GM12878 (cell line): ENCODE measurements around the gene HDDC2. TPM values are rescaled to one million over a fixed set of nuclear protein-coding genes. Genes with fewer than 3 reads are reported as not detected.

ENCODE experiments used
- ATAC-seq: fragments of 200-7000 bp; cut with Tn5 transposase; 3 replicates; pipeline ENCODE4 v1.9.1; 2020; ENCODE audit warnings: mild to moderate bottlenecking, moderate library complexity
- BruUV-seq: library from RNA; stranded (reverse); fragments of 400-500 nt; replicated peaks from 2 replicates; lab custom pipeline; 2021; lab: Mats Ljungman, UMichigan
- CTCF ChIA-PET: fragments of 300-600 bp; sonication (Branson Sonifier 250); formaldehyde crosslinking; extraction: SDS; loops from one replicate; lab custom pipeline; 2021; ENCODE audit warnings: inconsistent platforms; lab: Yijun Ruan, JAX
- POLR2A ChIA-PET: fragments of 350-600 bp; formaldehyde crosslinking; extraction: SDS; loops from one replicate; lab custom pipeline; 2021; ENCODE audit warnings: inconsistent platforms; lab: Charles Lee
- RAD21 ChIA-PET: fragments of 300-600 bp; sonication (Branson Sonifier 250); formaldehyde crosslinking; loops from one replicate; lab custom pipeline; 2023; ENCODE audit warnings: antibody characterized with exemption; ENCODE audit not compliant: unreplicated experiment; lab: Charles Lee
- SMC1A ChIA-PET: fragments of 300-600 bp; sonication (Branson Sonifier 250); formaldehyde crosslinking; loops from one replicate; lab custom pipeline; 2023; ENCODE audit not compliant: unreplicated experiment, uncharacterized antibody; lab: Charles Lee
- DNase-seq: peaks from one replicate; pipeline ENCODE4 v3.0.0-alpha.2; 2011; ENCODE audit warnings: low read depth, low spot score
- FAIRE-seq: peaks from 3 replicates; lab custom pipeline; 2011; peaks lifted over from hg19 to GRCh38; lab: Jason Lieb, UNC
- H2AFZ ChIP-seq: 2 replicates; pipeline ENCODE4 v1.6.0; 2011; ENCODE audit warnings: low read depth, low read length, control low read depth; ENCODE audit not compliant: control insufficient read depth
- H3K27ac ChIP-seq: 2 replicates; pipeline ENCODE4 v1.5.1; 2011; ENCODE audit warnings: control low read depth; ENCODE audit not compliant: control insufficient read depth, insufficient read depth
- H3K27me3 ChIP-seq, 2 experiments: replicated peaks in 1 of 2; 2 replicates each; pipeline versions ENCODE4 v1.6.0 to v1.6.1; 2011; ENCODE audit warnings: low read length in 1 of 2; ENCODE audit not compliant: control insufficient read depth in 2 of 2, insufficient read depth in 2 of 2
- H3K36me3 ChIP-seq, 2 experiments: 2 replicates each; pipeline ENCODE4 v1.5.1; 2011; ENCODE audit warnings: low read length in 1 of 2; ENCODE audit not compliant: control insufficient read depth in 2 of 2, insufficient read depth in 2 of 2
- H3K4me1 ChIP-seq: 2 replicates; pipeline ENCODE4 v1.6.1; 2011; ENCODE audit warnings: mild to moderate bottlenecking, low read length, moderate library complexity, mixed read lengths; ENCODE audit not compliant: control insufficient read depth, insufficient read depth
- H3K4me2 ChIP-seq: 2 replicates; pipeline ENCODE4 v1.6.0; 2011; ENCODE audit warnings: control low read depth; ENCODE audit not compliant: control insufficient read depth, insufficient read depth
- H3K4me3 ChIP-seq: fragments of 200-600 bp; sonication (generic); 2 replicates; pipeline ENCODE4 v1.5.1; 2016
- H3K79me2 ChIP-seq: 2 replicates; pipeline ENCODE4 v1.6.0; 2011; ENCODE audit warnings: low read length; ENCODE audit not compliant: control insufficient read depth, insufficient read depth
- H3K9ac ChIP-seq: 2 replicates; pipeline ENCODE4 v1.8.0; 2011; ENCODE audit warnings: low read length, control low read depth, mixed read lengths; ENCODE audit not compliant: control insufficient read depth, insufficient read depth
- H3K9me3 ChIP-seq: replicated peaks from 3 replicates; pipeline ENCODE4 v1.5.1; 2011; ENCODE audit warnings: mild to moderate bottlenecking, low read length; ENCODE audit not compliant: control insufficient read depth, insufficient read depth
- H4K20me1 ChIP-seq: 2 replicates; pipeline ENCODE4 v1.6.0; 2011; ENCODE audit not compliant: control insufficient read depth, insufficient read depth
- CEBPZ ChIP-seq: fragments of 150-350 bp; IDR thresholded peaks from 2 replicates; pipeline ENCODE4 v1.6.1; 2016; ENCODE audit warnings: low read depth, low read length
- ESRRA ChIP-seq: IDR thresholded peaks from 2 replicates; pipeline ENCODE4 v1.6.1; 2012; ENCODE audit warnings: mild to moderate bottlenecking, low read length, improper control_type of control experiment
- HDAC2 ChIP-seq: fragments of 200-600 bp; sonication (generic); IDR thresholded peaks from 2 replicates; pipeline ENCODE4 v1.6.1; 2017
- NFYB ChIP-seq: IDR thresholded peaks from 2 replicates; pipeline ENCODE4 v1.6.1; 2011; ENCODE audit warnings: low read depth, mild to moderate bottlenecking, low read length, improper control_type of control experiment, moderate library complexity; ENCODE audit not compliant: insufficient read depth
- POLR2A ChIP-seq: IDR thresholded peaks from 2 replicates; pipeline ENCODE4 v1.6.1; 2011; ENCODE audit warnings: low read depth, mild to moderate bottlenecking, low read length
- SREBF2 ChIP-seq: IDR thresholded peaks from 2 replicates; pipeline ENCODE4 v1.6.1; 2012; ENCODE audit warnings: mild to moderate bottlenecking, low read length
- WGBS: methylation state at CpG from one replicate; pipeline ENCODE4 v1.1.6; 2016; ENCODE audit warnings: low lambda C conversion rate; ENCODE audit not compliant: insufficient replicate concordance, insufficient coverage; ENCODE audit errors: missing lambda C conversion rate; 5-methylcytosine and 5-hydroxymethylcytosine counted together
- in situ Hi-C: fragments of 300-500 bp; cut with MboI; formaldehyde crosslinking; loops from 9 replicates; pipeline ENCODE4 v1.14.3; 2018; ENCODE audit warnings: mixed read lengths
- intact Hi-C: fragments of 100-400 bp; cut with micrococcal nuclease; formaldehyde crosslinking; loops from one replicate; pipeline ENCODE4 v1.14.2; 2022; ENCODE audit not compliant: unreplicated experiment
- polyA plus RNA-seq, 11 experiments: library from polyadenylated mRNA; depleted of rRNA in 4 of 11; unstranded in 6 of 11; stranded (reverse) in 5 of 11; fragments of >200 nt; fragmentation: Nextera tagmentation in 4 of 11; fragmentation: Illumina TruSeq in 1 of 11; extraction: Ambion mirVana in 4 of 11; extraction: Trizol in 1 of 11; gene quantifications; 1 replicate in 1 of 11; 2 replicates in 10 of 11; pipeline versions ENCODE4 v1.2.1 to v1.2.3, GENCODE V29; 2011 to 2016; ENCODE audit warnings: inconsistent platforms in 2 of 11, missing spikeins in 2 of 11, low read depth in 1 of 11
- total RNA-seq, 4 experiments: library from RNA; depleted of rRNA in 3 of 4; stranded (reverse); fragments of >200 nt in 3 of 4; fragmentation: Illumina TruSeq in 1 of 4; extraction: Trizol in 1 of 4; gene quantifications; 2 replicates each; pipeline versions ENCODE4 v1.2.1 to v1.2.3, GENCODE V29; 2013 to 2021
- TF ChIP-seq, protein P1 (sequence below): fragments of 450-650 bp; IDR thresholded peaks from 2 replicates; pipeline ENCODE4 v1.6.1; 2017; ENCODE audit warnings: low read depth, mild to moderate bottlenecking, moderate library complexity
- TF ChIP-seq, protein P2 (sequence below): IDR thresholded peaks from 2 replicates; pipeline ENCODE4 v1.6.1; 2012; ENCODE audit warnings: mild to moderate bottlenecking, low read depth, low read length

HDDC2 gene
- total and polyA plus RNA-seq, 10 of the 15 experiments (the other 5 are each of a cell fraction or from before 2014, with no cell fraction given) = 54.5 to 148 (median 92.7) TPM

- TF ChIP-seq NFYB (no peak), CEBPZ (no peak)
Measured at GRCh38 chr6:125270380-125270779, 31.4 kb downstream of the HDDC2 start (continued).

DNA sequence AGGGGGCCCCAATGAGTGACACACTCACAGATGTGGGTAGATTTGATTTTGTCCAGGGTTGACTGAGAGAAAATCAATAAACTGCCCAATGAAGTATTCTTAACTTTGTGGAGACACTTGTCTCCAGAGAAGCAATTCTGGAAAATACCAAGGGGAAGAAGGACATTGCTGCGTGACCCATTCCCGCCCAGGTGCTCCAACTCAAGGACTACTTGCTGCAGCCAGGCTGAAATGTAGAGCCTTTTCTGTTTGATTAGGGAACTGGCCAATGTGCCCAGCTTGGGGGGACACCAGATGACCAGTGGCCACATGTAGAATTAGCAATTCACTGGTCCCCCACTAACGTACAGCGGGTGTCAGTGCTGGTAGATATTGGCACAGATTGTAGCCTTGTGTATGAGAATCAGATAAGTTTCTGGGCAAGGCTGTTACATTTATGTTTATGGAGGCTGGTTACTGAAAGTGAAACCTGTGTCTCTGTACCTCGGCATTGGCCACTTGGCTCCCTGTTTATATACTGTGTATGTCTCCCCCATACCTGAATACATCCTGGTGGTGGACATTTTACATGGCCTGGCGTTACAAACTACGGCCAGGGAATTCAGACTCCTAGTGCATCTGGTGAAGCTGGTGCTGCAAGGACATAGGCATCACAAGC, 32.3 kb downstream of the HDDC2 start:
- in situ Hi-C loops (no loop called here), intact Hi-C loops (no loop called here)
- Histone ChIP-seq H2AFZ (no peak overlapping the region), H3K9me3 (no peaks in the 10 kb centered on the region), H3K27me3 (no peaks in the 10 kb centered on the region), H3K79me2 (no peaks in the 10 kb centered on the region), H3K9ac (no peak overlapping the region), H3K4me1 (no peaks in the 10 kb centered on the region), H3K4me3 (no peak overlapping the region), H4K20me1 (no peaks in the 10 kb centered on the region), H3K4me2 (no peak overlapping the region), H3K36me3 (peaks cover 4 to 11% of the 10 kb centered on the region in 2 experiments; a peak in 3 of 4 replicates), H3K27ac (no peak overlapping the region)
- ChIA-PET RAD21 (no interaction called here), SMC1A (no interaction called here), CTCF (interaction anchor here (1.2 kb wide), 1 partner anchor 44 kb away, joined by 4 read pairs; no protein-coding TSS in a partner anchor), POLR2A (no interaction called here)
- ATAC-seq (no peak), FAIRE-seq (no peak), DNase-seq (no peak)
- no peak for TF ChIP-seq SREBF2
- no peak for TF ChIP-seq NFYB
- TF ChIP-seq ESRRA = no peak
- no peak for TF ChIP-seq HDAC2
- TF ChIP-seq, protein P1, sequence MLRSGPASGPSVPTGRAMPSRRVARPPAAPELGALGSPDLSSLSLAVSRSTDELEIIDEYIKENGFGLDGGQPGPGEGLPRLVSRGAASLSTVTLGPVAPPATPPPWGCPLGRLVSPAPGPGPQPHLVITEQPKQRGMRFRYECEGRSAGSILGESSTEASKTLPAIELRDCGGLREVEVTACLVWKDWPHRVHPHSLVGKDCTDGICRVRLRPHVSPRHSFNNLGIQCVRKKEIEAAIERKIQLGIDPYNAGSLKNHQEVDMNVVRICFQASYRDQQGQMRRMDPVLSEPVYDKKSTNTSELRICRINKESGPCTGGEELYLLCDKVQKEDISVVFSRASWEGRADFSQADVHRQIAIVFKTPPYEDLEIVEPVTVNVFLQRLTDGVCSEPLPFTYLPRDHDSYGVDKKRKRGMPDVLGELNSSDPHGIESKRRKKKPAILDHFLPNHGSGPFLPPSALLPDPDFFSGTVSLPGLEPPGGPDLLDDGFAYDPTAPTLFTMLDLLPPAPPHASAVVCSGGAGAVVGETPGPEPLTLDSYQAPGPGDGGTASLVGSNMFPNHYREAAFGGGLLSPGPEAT = no peak
- TF ChIP-seq POLR2A = no peak
- TF ChIP-seq, protein P2, sequence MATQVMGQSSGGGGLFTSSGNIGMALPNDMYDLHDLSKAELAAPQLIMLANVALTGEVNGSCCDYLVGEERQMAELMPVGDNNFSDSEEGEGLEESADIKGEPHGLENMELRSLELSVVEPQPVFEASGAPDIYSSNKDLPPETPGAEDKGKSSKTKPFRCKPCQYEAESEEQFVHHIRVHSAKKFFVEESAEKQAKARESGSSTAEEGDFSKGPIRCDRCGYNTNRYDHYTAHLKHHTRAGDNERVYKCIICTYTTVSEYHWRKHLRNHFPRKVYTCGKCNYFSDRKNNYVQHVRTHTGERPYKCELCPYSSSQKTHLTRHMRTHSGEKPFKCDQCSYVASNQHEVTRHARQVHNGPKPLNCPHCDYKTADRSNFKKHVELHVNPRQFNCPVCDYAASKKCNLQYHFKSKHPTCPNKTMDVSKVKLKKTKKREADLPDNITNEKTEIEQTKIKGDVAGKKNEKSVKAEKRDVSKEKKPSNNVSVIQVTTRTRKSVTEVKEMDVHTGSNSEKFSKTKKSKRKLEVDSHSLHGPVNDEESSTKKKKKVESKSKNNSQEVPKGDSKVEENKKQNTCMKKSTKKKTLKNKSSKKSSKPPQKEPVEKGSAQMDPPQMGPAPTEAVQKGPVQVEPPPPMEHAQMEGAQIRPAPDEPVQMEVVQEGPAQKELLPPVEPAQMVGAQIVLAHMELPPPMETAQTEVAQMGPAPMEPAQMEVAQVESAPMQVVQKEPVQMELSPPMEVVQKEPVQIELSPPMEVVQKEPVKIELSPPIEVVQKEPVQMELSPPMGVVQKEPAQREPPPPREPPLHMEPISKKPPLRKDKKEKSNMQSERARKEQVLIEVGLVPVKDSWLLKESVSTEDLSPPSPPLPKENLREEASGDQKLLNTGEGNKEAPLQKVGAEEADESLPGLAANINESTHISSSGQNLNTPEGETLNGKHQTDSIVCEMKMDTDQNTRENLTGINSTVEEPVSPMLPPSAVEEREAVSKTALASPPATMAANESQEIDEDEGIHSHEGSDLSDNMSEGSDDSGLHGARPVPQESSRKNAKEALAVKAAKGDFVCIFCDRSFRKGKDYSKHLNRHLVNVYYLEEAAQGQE = no peak
- BruUV-seq = no TSS peak
- 91% methylated on average over 7 of the region's 7 CpGs for WGBS
